HG03354 (cell line): ENCODE measurements around the gene TTC28.

Source experiments
- ATAC-seq: cut with Tn5 transposase; IDR thresholded peaks from one replicate; pipeline ENCODE4 v1.9.1; 2021; ENCODE audit warnings: mild to moderate bottlenecking; ENCODE audit not compliant: unreplicated experiment, poor library complexity, severe bottlenecking

TTC28 gene

GRCh38 chr22:27952091-27952490, 727.5 kb downstream of the TTC28 start:
- ATAC-seq, result no peak

GRCh38 chr22:27949421-27949820, 730.2 kb downstream of the TTC28 start:
- no peak for ATAC-seq

GRCh38 chr22:27948569-27948968, 731.1 kb downstream of the TTC28 start:
- ATAC-seq, result no peak

- ATAC-seq, result no peak
Measured at GRCh38 chr22:27947448-27947847, 732.2 kb downstream of the TTC28 start.

- ATAC-seq, result no peak
Measured at GRCh38 chr22:27941143-27941542, 738.5 kb downstream of the TTC28 start.

GRCh38 chr22:27937453-27937852, 742.2 kb downstream of the TTC28 start:
- no peak for ATAC-seq

- ATAC-seq, result no peak
Measured at GRCh38 chr22:27935897-27936296, 743.7 kb downstream of the TTC28 start.

- no peak for ATAC-seq
Measured at GRCh38 chr22:27934069-27934468, 745.6 kb downstream of the TTC28 start.

GRCh38 chr22:27933186-27933983, 746.3 kb downstream of the TTC28 start:
- ATAC-seq, result no peak

GRCh38 chr22:27930331-27931060, 749.1 kb downstream of the TTC28 start:
- ATAC-seq, result no peak
